DMS153 treated with DMSO at 0.1 percent for 48 hours (cell line): ENCODE measurements around the gene SEMA3D.
"Not testable (repeated sequence)": the region's sequence is repeated elsewhere in the genome, so short reads cannot be mapped to it uniquely, and the experiment has no call there.

Experiments used
- DNase-seq: peaks from one replicate; lab custom pipeline; 2025; ENCODE audit not compliant: unreplicated experiment; lab: John Stamatoyannopoulos, UW

SEMA3D gene

DNA sequence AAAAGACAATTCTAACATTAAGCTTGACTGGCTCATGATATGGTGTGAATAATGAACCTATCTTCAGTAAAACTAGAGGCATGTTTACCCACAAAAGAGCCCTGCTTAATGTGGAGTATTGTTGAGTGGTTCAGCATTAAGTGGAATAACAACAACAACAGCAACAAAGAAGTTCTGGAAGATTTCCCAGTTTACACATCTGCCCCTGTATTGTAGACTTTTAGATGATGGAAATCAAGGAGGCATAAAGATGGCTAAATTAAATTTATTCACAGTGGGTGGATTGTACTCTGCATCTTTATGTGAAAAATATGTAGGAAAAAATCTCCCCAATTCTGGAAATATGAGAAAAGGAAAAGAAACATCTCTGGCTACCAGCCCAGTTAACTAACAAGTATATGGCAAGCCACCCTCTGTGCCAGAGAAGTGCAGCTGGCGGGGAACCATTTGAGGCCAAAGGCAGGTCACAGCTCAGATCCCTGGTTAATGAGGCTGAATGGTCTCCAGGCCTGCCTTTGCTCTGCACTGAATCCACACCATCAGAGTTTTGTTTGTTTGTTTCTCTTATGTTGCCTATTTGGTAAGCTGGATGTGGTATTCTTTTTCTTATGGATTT is 186.0 kb downstream of the SEMA3D start:
- no peak for DNase-seq

DNA sequence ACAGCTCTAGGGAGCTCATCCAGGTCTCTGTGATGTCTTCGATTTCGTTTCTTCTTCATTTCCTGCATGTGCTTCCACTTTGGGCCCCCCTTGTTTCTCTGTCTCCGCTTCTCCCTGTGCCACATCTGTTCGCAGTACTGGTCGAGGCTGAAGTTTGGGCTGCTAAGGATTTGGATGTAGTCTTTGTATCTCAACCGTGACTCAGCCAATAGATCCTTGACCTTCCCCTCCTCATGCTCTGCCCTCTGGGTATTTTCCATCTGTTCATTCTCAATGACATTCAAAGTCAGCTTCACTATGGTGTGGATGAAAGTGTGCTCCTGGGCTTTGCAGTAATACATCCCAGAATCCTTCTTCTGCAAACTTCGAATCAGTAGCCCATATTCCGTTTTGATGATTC is 187.4 kb downstream of the SEMA3D start:
- no peak for DNase-seq

DNA sequence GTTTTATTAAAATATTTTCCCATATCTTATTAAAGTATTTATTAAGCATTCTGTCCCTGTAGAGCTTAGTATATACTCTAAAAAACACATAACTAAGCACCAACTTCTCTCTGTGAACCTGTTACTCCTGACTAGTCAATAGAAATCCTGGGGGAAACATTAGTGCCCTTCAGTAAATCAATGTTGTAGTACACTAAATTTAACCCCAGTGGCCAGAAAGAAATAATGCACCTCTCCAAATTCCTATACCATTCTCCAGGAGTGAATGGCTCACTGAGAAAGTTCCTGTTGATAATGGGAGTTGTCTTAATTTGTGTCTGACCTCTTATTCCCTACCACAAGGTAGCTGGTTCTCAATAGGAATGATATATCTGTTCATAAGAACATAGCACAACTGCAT is 188.2 kb downstream of the SEMA3D start:
- no peak for DNase-seq

DNA sequence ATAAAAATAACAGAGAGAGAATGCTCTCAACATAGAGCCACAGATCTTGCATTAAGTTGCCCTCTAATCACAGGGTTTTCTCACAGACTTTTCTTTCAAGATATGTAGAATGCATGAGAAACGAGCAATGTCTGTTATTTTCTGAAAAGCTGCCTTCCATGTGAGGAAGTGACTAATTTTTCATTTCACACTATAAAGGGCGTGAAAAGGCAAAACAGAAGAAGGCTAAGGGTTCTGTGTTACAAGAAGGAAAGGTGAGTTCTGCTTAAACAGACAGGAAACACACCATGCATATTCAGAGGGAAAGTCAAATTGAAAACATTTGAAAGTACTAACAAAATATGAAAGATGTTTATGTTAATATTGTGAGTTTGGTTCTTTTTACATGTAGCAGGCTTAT is 189.2 kb downstream of the SEMA3D start:
- no peak for DNase-seq

DNA sequence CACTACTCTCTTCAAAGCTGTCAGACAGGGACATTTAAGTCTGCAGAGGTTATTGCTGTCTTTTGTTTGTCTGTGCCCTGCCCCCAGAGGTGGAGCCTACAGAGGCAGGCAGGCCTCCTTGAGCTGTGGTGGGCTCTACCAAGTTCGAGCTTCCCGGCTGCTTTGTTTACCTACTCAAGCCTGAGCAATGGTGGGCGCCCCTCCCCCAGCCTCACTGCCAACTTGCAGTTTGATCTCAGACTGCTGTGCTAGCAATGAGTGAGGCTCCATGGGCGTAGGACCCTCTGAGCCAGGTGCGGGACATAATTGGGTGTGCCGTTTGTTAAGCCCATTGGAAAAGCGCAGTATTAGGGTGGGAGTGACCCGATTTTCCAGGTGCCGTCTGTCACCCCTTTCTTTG is 193.9 kb downstream of the SEMA3D start:
- DNase-seq = not testable (repeated sequence)

DNA sequence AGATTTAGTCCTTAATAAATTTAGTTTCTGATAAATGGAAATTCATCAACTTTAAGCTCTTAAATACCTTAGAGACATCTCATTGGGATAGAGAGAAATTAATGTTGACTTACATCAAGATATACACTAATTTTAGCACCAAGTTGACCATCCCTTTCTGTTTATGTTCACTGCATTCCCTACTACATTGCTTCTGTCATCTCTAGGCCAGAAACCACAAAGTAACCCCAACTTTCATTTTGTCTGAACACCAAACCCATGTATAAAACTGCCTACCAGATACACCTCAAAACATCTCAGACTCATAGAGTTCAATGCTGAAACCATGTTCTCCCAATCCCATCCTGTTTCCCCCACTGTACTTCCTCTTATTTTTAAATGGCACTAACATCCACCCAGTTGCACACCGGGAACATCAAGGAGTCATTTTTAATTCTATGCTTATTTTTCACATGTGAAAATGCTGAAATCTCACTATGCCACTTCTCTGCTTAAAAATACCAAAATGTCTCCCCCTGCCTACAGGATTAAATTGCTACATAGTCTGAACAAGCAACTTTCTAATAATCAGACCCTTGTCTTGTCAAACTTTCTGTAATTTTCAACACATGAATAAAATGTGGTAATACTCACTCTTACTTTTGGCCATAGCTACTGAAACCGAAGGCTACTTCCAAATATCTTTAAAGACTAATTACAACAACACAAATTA is 201.6 kb downstream of the SEMA3D start:
- DNase-seq = no peak

DNA sequence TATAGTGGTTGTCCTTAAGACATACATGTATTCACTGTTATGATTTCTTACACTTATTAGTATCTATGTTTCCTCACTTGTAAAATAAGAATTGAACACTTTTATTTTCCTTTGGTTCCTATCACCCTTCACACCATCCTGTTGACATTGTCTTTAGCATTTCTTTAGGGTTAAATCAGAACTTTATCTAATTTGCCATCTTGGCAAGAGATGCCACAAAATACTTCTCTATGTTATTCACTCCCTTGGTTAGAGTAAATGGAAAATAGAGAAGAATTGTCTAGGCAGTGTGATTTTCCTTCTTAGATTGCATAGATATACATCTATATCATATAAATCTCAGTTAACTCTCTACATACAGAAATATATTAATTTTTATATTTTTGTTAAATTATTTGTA is 204.7 kb downstream of the SEMA3D start:
- DNase-seq = no peak

DNA sequence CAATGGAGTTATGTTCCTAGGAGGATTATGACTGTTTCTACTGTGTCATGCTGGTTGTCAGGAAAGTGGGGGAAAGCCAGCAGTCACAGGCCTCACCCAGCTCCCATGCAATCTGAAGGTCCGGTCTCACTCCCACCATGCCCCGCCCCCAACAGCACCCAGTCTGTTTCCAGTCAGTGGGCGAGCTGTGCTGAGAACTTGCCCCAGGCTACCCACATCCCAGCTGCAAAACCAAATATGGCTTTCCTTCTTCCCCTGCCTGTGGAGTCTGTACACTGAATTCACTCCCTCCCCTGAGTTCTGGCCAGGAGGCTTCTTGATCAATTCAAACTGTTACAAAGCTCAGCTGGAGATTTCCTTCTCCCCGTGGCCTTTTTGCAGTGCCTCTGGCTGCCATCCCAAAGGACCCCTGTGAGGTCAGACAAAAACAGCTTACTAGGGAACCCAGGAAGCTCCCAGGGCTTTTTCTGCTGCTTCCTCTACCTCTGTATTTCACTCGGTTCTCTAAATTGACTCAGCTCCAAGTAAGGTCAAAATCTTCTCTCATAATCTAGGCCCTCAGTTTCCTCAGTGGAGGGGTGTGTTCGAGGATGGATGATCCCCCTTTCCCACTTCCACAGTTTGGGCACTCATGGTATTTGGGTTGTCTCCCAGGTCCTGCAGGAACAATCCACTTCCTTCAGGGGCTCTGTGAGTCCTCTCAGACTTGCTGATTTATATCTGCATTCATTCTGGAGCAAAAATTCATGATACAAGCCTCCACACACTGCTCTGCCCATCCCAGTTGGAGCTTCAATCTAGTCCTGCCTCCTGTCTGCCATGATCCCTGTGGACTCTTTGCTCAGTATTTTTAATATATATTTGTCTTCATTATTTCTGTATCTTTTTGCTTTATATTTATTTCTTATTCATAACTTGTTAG is 205.5 kb downstream of the SEMA3D start:
- no peak for DNase-seq

DNA sequence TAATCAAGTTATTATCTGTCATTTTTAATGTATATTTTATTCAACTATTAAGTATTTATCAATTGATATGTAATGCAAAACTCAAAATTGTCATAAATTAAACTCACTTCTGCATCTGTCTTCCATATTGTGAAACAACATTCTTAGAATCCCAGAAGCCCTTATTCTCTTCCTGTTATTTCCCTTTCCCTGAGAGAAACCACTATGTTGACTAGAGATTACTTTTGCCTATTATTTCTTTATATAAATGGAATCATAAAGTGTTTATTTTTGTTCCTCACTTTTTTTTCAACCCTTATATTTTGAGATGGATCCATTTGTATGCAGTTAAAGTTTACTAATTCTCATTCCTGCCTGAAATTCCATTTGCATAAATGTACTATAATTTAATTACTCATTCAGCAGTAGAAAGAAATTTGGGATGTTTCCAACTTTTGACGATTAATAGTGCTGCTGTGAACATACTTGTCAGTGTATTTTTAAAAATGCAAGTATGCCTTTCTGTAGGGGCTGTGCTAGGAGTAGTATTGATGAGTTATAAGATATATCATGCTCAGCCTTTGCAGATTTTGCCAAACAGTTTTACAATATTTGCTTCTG is 211.2 kb downstream of the SEMA3D start:
- DNase-seq = no peak

DNA sequence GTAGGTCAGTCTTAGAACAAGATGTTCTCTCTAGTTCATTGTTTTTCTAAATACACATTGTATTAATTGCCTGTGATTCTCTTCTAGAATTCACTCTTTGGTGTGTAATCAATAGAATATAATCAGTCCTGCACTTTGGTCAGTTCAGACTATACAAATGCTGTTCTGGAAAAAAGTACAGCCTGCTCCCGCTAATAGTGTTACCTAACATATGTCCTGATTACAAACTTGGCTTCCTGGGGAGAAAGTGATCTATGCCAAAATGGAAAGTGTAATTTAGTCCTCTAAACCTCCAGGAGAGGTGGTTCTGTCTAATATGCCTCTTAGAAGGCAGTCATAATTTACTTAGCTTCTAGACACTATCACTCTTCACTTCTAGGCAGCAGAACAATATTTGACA is 215.5 kb downstream of the SEMA3D start:
- no peak for DNase-seq

DNA sequence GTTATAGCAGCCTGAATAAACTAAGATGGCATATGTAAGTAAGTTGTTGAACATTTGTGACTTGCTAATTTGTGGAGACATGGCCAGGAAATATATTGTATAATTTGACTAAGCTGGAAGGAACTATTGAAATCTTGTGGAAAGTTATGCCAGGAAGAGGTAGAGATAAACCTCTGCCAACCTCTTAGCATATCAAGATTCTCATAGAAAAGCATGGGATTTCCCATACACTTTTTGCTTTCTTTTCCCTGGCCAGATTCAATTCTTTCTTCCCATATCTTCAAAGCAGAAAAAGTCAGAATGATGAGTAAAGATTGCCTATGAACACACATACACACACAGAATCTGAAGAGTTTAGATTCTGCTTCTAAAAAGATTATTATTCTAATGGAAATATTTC is 216.2 kb downstream of the SEMA3D start:
- no peak for DNase-seq

DNA sequence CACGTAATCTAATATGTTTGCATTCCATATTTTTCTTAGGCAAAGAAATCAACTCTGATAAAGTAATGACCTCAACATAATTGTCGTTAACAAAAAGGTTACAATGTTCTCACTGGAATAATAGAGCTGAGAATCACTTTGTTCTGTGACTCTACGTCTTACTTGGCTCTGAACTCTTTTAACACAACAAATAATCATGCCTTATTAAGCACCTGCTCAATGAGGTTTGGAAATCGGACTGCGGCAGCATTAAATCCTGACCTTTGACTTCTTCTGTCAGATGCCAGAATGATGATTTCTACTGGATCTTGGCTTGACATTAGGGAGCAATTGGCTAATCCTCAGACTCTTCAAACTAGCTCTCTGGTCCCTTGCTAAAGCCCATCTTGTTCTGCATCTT is 233.6 kb downstream of the SEMA3D start:
- no peak for DNase-seq

DNA sequence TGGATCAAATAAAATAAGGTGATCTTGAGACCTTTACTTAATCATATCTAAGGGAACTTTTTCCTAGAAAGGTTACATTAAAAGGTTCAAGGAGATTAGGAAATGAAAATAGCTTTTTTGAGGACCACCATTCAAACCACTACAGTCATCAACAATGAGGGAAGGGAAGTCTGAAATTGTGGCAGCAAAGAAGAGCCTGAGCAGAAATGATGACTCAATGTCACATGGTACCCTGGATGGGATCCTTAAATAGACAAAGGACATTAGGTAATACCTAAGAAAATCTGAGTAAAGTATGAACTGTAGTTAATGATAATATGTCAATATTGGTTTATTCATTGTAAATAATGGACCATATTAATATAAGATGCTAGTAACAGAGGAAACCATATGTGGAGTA is 236.0 kb downstream of the SEMA3D start:
- no peak for DNase-seq

DNA sequence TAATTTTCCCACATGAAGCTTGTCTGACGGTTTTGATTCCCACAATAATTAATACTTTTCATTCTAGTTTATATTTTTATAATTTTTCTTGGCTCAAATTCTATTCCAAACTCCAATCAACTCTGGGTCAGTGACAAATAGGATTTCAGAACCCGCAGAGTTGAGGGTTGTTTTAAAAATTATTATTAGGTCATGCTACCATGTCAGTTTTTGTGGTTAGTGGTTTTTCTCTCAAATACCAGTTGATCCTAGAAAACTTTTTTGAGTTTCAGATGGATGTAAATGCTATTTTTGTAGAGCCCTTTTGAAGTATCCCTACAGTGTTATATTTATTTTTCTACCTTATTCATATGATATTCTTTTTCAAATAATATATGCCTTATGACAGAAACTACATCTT is 237.4 kb downstream of the SEMA3D start:
- DNase-seq = no peak

DNA sequence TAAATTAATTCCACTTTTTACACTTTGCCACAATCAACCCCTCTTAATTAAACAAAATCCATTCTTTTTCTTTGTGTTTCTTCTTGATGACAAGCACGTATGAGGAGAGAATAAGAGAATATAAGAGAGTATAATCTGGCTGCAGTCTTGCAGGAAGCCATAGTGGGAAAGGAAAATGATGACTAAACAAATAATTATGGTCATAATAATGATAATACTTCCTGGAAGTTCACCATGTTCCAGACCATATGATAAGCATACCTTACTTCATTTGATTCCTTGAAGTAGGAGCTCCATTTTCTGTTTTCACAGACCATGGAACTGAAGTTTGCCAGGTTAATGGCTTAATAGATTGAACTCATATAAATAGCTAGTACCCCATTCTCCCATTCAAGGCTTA is 237.8 kb downstream of the SEMA3D start:
- DNase-seq = no peak

DNA sequence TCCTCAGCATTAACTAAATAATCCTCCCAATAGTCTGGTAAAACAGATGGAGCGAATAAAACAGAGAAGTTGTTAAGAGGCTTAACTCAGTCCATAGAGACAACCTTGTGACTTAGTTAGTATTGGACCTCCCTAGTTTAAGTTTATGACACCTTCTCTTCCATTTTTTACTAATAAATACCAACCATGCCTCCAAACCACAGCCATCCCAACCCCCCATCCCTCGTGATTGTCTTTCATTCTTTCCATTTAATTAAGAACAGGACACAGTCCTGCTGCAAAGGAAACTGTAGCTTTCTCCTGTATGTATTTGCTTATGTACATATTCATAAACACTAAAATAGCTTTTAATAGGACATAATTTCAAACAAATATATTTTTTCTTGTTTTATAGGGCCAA is 238.2 kb downstream of the SEMA3D start:
- no peak for DNase-seq

DNA sequence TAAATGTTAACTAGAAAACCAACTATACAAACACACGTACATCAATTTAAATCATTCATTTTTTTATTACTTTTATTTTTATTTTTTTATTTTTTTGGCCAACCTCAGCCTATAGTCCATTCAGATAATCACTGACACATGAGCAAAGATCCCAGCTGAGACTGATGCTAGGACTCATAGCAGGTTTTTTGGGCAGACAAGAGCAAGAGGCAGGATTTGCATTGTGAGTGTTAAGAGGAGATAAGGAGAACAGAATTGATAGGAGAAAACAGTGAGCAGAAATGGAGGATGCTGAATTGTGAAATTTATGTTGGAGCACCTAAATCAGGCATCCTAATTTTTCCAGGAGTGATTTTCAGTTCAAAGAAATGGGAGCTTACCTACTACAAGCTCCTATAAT is 240.3 kb downstream of the SEMA3D start:
- DNase-seq = no peak
